Measurements from ENCODE around the gene MAP3K7CL.

DNA sequence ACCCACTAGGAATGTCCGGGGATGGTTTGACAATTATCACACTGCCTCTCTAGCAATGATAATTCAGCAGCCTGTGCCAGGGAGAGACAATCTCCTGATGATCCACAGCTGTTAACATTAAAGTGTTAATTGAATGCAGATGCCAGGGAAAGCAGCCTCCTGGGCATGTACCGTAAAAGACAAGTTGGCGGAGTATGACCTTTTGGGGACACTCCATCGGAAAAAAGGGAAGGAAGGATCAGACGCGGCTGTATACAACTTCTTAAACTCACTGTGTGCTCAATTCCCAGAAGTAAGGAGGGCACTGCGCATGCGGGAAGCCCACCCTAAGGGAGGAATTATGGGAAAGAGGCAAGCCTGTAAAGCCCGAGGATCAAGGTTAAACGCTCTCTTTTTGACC, 62.6 kb downstream of the MAP3K7CL start:
- TF ChIP-seq, protein P1, sequence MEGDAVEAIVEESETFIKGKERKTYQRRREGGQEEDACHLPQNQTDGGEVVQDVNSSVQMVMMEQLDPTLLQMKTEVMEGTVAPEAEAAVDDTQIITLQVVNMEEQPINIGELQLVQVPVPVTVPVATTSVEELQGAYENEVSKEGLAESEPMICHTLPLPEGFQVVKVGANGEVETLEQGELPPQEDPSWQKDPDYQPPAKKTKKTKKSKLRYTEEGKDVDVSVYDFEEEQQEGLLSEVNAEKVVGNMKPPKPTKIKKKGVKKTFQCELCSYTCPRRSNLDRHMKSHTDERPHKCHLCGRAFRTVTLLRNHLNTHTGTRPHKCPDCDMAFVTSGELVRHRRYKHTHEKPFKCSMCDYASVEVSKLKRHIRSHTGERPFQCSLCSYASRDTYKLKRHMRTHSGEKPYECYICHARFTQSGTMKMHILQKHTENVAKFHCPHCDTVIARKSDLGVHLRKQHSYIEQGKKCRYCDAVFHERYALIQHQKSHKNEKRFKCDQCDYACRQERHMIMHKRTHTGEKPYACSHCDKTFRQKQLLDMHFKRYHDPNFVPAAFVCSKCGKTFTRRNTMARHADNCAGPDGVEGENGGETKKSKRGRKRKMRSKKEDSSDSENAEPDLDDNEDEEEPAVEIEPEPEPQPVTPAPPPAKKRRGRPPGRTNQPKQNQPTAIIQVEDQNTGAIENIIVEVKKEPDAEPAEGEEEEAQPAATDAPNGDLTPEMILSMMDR (IDR thresholded peaks at IDR 0.05), result no peak
- no peak for TF ChIP-seq POLR2AphosphoS5 (IDR thresholded peaks at IDR 0.05; ENCODE audit: low read depth, low read length)

Measured in Panc1 (cell line).